ENCODE results near the gene GNAO1.

The GNAO1 gene

GRCh38 chr16:56266641-56267607 lies 75.6 kb downstream of the GNAO1 start:
- DNase-seq = no peak

- no peak for DNase-seq
Observed at GRCh38 chr16:56267888-56268287, 76.6 kb downstream of the GNAO1 start.

GRCh38 chr16:56268799-56269198 lies 77.5 kb downstream of the GNAO1 start:
- DNase-seq = no peak

- DNase-seq = no peak
Observed at GRCh38 chr16:56269281-56269680, 78.0 kb downstream of the GNAO1 start.

- DNase-seq = no peak
Observed at GRCh38 chr16:56269811-56270684, 78.8 kb downstream of the GNAO1 start.

GRCh38 chr16:56270828-56271227 lies 79.5 kb downstream of the GNAO1 start:
- DNase-seq = no peak

GRCh38 chr16:56272583-56272894 lies 81.2 kb downstream of the GNAO1 start:
- DNase-seq = no peak

- no peak for DNase-seq
Observed at GRCh38 chr16:56273615-56274014, 82.3 kb downstream of the GNAO1 start.

GRCh38 chr16:56274369-56274768 lies 83.1 kb downstream of the GNAO1 start:
- no peak for DNase-seq

GRCh38 chr16:56275076-56275475 lies 83.8 kb downstream of the GNAO1 start:
- no peak for DNase-seq

- DNase-seq = no peak
Observed at GRCh38 chr16:56275801-56276200, 84.5 kb downstream of the GNAO1 start.

GRCh38 chr16:56277075-56277474 lies 85.8 kb downstream of the GNAO1 start:
- DNase-seq = no peak

GRCh38 chr16:56278196-56278855 lies 87.0 kb downstream of the GNAO1 start:
- DNase-seq = no peak

- peak; percentile 30 to 48 for DNase-seq
Observed at GRCh38 chr16:56279132-56279531, 87.8 kb downstream of the GNAO1 start.

- DNase-seq = no peak
Observed at GRCh38 chr16:56279914-56280313, 88.6 kb downstream of the GNAO1 start.

- no peak for DNase-seq
Observed at GRCh38 chr16:56281249-56281805, 90.0 kb downstream of the GNAO1 start.

- DNase-seq = no peak
Observed at GRCh38 chr16:56282451-56282850, 91.2 kb downstream of the GNAO1 start.

GRCh38 chr16:56284521-56284920 lies 93.2 kb downstream of the GNAO1 start:
- no peak for DNase-seq

GRCh38 chr16:56286809-56287208 lies 95.5 kb downstream of the GNAO1 start:
- no peak for DNase-seq

GRCh38 chr16:56288019-56288418 lies 96.7 kb downstream of the GNAO1 start:
- no peak for DNase-seq

- no peak for DNase-seq
Observed at GRCh38 chr16:56289416-56289815, 98.1 kb downstream of the GNAO1 start.

- DNase-seq = no peak
Observed at GRCh38 chr16:56289862-56290261, 98.6 kb downstream of the GNAO1 start.

GRCh38 chr16:56294014-56294413 lies 102.7 kb downstream of the GNAO1 start:
- DNase-seq = no peak
